ENCODE results near the gene RBAK.

DNA sequence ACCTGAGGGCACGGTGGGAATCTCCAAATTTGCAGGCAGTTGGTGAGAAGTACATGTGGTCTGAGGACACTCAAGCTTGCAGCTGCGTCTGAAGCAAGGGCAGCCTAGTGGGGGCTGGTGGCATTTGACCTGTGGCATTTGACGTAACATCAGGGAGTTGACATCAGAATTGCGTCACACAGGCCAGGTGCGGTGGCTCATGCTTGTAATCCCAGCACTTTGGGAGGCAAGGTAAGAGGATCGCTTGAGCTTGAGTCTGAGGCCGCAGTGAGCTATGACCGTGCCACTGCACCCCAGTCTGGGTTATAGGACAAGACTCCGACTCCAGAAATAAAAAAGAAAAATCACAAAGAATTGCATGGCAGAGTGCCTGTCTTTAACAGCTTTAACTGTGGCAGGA lies 25.6 kb upstream of the RBAK start:
- TF ChIP-seq EZH2 (IDR thresholded peaks at IDR 0.05; ENCODE audit: insufficient read depth, poor library complexity, severe bottlenecking) (no peak), EZH2phosphoT487 (IDR thresholded peaks at IDR 0.05; ENCODE audit: insufficient read depth, low read depth) (no peak)

Measured in GM23248 (cell line).